NCI-H748 treated with DMSO at 0.1 percent for 48 hours (cell line): Measurements from ENCODE around the gene TMEM30A.

Experiments
- DNase-seq: peaks from one replicate; lab custom pipeline; 2025; lab: John Stamatoyannopoulos, UW

Gene TMEM30A

DNA sequence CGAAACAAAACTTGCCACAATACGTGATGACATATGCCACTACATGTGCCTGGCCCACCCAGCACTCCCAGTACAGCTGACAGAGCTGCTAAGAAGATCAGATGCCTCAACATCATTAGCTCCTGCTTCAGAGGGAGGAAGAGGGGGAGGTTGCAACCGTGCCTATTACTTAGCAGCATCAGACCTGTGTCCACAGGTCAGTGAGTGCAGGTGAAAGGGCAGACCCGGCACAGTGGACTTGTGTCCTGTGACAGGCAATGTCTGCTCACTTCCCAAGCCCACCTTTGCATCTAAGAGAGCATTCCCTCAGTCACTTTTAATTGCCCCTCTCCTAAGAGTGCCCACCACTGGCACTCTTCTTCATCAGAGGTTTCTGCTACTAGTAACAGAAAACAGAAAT, 69.3 kb downstream of the TMEM30A start:
- DNase-seq, result no peak

DNA sequence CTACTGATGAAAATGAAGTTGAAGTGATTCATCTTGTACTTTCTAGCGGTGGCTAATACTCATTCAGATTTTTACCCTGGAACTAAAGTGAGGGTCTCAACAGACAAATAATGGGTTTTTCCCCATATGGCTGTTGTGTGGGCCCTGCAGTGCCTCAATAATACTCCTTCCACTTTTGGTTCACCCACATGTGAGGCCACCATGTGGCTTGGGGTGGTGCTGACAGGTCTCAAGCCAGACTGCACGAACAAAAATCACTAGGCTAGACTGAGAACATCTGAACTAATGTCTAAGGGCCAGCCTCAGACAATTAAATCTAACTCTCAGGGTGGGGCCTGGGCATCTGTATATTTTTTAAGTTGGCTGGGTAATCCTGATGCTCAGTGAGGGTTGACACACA, 70.9 kb downstream of the TMEM30A start:
- no peak for DNase-seq

DNA sequence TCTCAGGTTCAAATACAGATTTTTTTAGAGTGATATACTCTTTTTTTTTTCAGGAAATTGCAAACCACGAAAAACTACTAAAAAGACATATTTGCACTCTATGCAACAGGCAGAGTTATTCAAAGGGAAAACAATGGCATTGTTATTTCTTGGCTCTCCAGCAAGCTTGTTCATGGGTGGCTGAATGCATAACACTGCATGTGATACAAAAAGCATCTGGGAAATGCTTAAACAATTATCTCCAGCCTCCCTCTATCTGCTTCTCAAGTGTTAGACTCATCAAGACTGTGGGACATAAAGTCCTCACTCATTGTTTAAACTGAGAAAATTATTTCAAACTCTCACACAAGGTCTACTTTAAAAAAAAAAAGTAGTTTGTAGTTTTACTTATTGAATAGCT, 71.5 kb downstream of the TMEM30A start:
- DNase-seq, result no peak

DNA sequence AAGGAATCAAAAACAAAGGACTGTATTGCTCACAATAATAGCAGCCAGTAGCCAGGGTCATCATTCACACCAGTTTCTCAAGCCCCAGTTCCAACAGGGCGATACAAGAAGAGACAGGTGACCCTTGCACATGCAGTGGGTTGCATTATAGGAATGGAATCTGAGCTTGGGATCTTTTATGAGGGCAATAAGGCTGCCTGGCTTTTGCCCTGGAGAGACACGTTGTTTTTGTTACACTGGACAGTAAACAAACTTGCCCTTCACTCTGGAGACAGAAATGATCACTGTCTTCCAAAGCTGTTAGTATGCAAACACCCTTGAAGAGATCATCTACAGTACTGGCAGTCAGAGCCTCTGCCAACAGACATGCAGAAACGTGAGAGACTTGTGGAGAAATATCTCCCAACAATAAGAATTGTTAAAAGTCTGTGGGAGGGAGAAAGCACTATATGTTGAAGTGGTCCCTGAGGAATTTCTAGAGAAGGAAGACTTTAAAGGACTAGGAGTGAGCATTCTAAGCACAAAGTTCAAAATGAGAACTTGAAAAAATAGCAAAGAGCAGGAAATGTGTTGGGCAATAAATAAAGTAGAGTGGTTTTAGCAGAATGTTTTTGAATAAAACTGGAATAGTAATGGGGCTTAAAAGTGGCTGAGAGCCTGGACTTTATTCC, 72.5 kb downstream of the TMEM30A start:
- DNase-seq, result no peak

DNA sequence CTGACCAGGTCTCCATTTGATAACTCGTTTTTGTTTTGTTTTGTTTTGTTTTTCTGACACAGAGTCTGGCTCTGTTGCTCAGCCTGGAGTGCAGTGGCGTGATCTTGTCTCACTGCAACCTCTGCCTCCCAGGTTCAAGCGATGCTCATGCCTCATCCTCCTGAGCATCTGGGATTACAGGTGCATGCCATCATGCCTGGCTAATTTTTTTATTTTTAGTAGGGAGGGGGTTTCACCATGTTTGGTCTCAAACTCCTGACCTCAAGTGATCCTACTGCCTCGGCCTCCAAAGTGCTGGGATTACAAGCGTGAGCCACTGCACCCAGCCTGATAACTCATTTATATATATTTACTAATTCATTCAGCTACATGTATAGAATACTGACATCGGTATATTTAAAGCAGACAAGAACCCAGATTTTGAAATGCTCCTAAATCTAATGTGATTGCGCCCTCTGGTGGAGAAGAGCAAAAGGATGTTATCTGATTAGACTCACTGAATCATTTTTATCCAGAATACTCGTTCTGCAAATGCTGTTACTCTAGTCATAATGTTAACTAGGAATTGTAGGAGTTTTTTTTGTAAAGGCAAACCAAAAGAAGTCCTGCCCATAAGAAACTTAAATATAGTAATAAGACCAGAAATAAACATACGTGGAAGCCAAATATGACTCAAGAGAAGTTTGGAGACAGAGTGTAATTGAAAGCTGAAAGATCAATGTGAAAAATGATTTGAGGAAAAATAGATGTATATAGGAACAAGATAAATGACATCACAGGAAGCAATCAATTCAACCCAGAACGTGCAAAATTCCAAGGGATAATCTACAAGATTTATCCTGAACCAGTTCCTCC, 73.5 kb downstream of the TMEM30A start:
- peak; percentile 71 for DNase-seq

DNA sequence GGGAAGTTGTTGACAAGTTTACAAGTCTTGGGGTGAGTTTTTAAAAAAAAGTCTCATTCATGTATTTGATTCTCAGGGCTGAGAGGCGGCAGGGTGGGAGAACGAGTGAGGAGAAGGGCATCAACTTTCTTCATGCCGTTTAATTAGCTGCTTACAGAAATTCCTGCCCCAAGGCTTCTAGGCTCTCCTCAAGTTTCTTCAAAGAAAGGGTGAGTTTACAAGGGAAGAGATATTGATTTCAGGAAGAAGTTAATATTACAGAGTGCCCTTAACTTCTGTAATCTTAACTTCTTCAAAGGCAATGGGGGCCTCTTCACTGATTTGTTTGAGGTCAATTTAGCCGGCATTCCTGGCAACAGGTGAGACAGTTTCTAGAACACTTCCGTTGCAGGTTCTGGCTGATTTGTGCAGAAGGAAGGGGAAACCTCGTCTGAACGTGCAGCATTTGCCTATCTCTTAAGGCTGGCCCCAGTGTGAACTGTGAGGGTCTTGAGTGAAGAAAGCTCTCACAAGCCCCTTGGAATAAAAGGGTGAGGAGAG, 75.3 kb downstream of the TMEM30A start:
- DNase-seq, result no peak

DNA sequence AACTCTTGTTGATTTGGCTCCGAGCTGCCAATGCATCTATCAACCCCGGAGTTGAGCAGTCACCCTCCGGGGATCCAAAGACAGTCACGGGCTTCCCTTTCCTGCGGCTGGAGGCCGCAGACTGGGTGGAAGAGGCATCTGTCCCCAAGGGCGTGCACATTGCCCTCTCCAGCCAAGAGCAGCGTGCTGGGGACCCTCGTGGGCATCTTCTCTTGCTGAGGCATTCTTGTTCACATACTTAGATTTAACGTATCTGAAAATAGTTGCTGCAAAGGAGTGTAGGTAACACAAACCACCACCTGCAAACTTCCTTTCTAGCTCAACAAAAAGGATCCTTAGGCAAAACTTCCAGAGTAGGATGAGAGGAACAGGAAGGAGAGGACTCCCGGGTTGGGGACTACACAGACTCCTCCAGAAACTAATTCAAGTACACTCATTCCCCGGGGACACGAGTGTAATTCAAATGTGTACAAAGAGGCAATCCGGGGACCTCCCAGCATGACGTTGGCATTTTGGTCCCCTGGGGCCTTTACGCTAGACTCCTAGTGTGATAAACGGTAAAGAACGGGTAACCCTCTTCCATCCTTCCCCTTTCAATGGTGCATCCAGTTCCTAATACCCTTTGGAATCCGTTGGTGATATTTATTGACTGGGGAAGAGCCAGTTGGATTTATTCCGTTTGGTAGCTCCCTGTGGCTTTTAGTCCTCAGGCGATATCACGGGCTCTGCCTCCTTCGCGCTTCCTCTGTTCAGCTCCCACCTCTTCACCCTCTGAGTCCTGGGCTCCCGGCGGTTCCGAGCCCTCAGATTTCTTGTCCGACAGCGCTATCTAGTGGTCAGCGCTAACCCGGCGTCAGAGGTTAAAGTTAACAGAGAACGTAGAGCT, 76.1 kb downstream of the TMEM30A start:
- DNase-seq, result peak; percentile 28

DNA sequence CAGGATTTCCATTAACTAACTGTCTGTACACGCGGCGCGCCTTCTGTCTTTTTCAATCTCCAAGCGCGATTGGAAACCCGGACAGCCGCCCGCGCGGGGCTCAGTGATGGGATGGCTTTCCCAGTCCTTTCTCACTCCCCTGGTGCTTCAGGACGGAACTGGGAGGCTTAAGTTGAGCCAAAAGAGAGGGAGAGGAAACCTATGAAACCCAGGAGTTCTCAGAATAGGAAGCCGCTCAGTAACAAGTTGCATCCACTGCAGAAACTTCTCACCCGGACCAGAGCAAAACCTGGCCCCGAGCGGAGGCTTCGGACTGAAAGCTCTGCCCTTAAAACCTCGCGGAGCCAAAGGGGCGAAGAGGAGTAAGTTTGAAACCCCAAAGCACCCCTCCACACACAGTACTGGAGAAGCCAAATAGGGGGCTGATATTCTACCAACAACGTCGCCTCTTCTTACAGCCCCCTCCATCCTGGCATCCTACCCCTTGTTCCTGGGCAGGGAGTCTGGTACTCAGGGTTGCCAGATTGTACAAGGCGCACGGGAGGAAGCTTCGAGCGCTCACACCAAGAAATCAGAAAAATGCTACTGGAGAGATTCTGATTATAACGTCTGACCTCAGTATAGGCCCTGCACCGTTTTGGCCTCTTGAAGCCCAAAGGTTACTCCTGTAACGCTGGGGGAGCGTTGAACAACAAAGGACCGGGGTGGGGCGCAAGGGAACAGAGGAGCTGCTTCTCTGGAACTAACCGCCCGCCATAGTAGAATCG, 77.8 kb downstream of the TMEM30A start:
- no peak for DNase-seq

DNA sequence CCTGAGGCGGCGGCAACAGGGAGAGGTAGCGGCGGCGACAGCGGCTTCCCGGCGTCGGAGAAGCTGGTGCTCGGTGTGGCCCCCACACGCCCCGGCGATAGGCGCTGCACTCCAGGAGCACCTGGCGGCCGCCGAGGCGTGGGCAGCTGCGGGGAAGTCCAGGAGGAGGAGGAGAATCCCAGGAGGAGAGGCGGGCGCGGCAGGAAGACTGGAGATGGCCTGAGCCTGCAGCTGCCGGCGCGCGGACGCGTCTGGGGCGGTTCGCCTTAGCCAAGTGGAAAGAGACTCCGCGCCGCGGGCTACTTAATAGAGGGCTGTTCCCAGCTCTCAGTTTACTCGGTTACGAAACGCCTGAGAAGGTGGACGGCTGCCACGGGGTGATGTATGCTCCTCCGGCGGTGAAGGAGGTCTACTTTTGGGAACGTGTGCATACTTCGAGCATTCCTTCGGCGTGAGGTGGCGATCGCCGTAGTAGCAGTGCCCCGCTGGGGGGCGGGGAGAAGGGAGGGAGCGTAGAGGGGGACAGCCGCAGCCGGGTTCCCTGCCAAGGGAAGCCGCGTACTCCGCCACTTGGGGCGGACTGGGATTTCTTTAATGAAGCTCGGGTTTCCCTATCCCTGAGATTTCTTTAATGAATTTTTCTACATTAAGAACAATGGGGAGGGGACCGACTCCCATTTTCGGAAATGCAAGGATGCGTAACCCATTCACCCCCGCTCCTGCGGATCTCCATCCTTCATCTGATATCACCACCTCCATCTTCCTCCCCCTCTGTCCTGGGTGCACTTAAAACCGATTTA, 78.6 kb downstream of the TMEM30A start, which contains the start of gene COL12A1:
COL12A1 (minus strand) TSS at position 278 of the 800 bp plus-strand sequence. CDS start 3,261 bp downstream, outside the sequence.
- peak; percentile 57 for DNase-seq

DNA sequence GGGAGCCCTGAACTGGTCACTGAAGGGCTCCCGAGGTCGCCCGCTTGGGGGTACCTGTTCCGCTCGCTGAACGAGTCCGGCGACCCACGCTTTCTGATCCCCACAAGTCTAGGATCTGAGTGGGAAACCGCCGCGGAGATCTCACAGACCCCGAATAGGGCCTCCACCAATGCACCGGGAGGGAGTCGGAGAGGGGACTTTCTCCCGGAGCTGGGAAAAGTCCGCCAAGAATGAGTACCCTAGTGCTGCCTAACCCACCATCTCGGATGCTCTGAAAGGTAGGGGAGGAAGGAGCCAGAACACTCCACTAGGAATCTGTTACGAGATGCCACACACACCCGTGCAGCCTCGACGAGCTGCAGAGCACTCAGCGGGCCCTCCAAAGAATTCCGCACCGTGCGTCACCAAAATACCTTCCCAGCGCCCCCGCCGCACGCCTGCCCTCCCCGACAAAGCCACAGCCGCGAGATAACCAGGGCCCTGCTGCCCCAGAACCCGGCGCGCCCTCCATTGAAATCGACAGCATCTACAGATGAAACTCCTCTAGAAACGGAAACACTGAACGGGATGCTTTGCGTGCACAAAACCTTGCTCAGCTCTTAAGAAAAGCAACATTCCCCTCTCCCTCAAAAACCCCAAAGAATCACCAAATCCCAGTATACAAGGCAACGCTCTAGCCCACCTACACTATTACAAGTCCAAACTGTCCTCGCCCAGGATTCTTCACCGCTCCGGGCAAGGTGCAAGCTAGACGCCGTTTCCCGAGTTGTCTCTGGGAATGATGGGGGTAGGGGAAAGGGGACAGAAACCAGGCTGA, 79.4 kb downstream of the TMEM30A start:
- DNase-seq, result peak; percentile 57

DNA sequence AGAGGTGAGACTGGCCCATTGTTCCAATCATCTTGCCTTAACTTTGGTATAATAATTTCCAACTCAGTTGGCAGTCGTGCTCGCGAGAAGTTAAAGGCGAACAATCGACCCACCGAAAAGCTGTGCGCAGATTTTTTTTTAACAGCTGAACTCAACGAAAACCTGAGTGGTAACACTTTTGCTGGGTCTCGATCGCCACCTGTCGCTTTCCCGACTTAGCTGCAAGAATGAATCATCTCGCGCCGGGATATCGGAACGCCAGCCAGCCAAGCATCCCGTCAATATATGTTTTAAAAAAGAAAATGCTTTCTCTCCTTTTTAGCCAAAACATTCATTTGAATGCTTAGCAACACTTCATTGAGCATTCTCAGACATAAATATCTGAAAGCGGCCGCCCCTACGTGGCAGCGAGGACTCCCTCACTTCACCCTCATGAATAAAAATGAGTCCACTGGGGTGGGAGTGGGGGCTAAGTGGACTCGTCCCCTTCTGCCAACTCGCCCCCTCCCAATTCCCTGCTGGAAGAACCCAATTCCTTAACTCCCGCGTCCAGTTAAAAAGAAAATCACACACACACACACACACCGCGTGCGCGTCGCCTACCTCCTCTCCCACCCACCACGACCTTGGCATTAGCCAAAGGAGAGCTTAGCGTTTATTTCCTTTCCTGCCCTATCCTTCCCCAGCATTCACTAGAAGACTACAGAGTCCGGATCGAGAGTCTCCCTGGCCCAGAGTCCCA, 80.2 kb downstream of the TMEM30A start:
- peak; percentile 33 for DNase-seq

DNA sequence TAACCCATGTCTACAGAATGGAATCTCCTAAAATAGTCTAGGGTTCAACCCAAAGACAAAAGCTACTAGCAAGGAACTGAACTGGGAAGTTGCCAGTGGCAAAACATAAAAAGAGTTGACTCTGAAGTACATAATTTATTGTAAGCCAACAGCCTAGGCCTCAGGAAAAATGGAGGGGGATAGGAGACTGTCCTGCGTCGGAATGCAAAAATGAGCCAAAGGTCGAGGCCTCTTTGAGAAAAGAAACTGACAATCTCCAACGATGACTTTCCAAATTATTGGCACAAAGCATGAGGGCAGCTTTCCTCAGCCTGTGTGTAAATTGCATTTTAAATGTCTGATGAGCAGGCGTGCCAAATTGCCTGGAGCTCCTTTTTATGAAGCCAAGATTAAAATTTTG, 80.9 kb downstream of the TMEM30A start:
- DNase-seq, result no peak
